GM13976 (cell line): ENCODE results near the gene ARMC9.

Source experiments
- DNase-seq: peaks from one replicate; pipeline ENCODE4 v3.0.0; 2012; ENCODE audit warnings: low spot score
- in situ Hi-C: fragments of 300-500 bp; cut with MboI; formaldehyde crosslinking; loops from one replicate; pipeline ENCODE4 v1.12.0; 2022; ENCODE audit warnings: low sequenced_read_pairs, mixed read lengths, inconsistent platforms; ENCODE audit not compliant: unreplicated experiment
- TF ChIP-seq, protein P1 (sequence below): IDR thresholded peaks from 2 replicates; pipeline ENCODE4 v1.5.1; 2012; ENCODE audit warnings: borderline replicate concordance, mild to moderate bottlenecking; ENCODE audit not compliant: insufficient read depth; ENCODE audit errors: extremely low read depth, missing control alignments, control extremely low read depth

ARMC9 gene

DNA sequence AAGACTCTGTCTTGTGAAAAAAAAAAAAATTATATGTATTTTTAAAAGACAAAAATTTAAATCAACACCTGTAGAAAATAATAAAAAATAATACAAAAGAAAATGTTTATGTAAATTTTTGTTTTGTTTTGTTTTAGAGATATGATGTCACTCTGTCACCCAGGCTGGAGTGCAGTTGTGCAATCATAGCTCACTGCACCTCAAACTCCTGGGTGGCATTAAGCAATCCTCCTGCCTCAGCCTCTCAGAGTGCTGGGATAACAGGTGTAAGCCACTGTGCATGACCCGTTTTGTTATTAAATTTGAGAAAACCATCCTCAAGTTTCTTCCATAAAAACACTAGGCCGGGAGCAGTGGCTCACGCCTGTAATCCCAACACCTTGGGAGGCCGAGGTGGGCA, 140.9 kb downstream of the ARMC9 start:
- no peak for DNase-seq
- TF ChIP-seq, protein P1, sequence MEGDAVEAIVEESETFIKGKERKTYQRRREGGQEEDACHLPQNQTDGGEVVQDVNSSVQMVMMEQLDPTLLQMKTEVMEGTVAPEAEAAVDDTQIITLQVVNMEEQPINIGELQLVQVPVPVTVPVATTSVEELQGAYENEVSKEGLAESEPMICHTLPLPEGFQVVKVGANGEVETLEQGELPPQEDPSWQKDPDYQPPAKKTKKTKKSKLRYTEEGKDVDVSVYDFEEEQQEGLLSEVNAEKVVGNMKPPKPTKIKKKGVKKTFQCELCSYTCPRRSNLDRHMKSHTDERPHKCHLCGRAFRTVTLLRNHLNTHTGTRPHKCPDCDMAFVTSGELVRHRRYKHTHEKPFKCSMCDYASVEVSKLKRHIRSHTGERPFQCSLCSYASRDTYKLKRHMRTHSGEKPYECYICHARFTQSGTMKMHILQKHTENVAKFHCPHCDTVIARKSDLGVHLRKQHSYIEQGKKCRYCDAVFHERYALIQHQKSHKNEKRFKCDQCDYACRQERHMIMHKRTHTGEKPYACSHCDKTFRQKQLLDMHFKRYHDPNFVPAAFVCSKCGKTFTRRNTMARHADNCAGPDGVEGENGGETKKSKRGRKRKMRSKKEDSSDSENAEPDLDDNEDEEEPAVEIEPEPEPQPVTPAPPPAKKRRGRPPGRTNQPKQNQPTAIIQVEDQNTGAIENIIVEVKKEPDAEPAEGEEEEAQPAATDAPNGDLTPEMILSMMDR: no peak
- in situ Hi-C loops: no loop called here

DNA sequence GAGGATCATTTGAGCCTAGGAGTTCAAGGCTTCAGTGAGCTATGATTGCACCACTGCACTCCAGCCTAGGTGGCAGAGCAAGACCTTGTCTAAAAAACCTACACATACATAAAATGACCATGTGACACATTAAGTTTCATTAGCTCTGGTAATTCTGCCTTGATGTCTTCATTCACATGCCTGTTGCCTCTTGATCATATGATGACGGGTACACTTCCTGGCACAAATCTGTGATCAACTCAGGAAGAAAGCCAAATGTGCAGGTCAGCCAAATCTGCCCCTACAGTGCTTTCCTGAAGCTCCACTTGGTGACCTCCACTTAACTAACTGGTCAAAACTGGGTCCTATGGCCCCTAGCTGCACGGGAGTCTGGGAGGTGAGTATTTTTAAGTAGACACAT, 142.7 kb downstream of the ARMC9 start:
- in situ Hi-C loops: no loop called here
- TF ChIP-seq, protein P1: no peak
- DNase-seq: no peak

DNA sequence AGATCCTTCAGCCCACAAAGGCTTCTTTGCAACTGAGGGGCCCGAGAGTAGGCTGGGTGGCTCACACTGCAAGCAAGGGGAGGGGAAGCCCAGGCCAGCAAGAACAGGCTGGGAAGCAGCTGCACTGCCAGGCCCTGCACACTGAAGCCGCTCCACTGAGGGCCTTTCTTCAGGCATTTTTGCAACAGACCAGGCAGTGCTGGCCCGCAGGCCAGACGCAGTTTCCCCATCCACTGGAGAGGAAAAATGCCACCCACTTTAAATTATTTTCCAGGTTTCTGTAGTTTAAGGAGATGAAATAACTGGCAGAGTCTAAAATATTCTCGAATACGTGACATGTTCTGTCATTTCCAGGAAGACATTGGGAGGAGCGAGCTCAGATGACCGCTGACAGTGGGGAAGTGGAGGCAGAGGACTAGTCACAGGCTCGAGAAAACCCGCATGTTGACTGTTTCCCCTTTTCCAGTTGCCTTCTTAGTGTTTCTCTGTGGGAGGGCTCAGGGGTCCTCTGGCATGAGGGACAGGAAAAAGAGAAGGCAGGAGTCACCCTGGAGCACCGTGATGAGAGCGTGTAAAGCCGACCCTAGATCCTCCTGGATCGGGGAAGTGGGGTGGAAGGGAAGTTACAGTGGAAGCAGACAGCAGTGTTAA, 143.8 kb downstream of the ARMC9 start:
- TF ChIP-seq, protein P1: no peak
- in situ Hi-C loops: no loop called here
- no peak for DNase-seq

DNA sequence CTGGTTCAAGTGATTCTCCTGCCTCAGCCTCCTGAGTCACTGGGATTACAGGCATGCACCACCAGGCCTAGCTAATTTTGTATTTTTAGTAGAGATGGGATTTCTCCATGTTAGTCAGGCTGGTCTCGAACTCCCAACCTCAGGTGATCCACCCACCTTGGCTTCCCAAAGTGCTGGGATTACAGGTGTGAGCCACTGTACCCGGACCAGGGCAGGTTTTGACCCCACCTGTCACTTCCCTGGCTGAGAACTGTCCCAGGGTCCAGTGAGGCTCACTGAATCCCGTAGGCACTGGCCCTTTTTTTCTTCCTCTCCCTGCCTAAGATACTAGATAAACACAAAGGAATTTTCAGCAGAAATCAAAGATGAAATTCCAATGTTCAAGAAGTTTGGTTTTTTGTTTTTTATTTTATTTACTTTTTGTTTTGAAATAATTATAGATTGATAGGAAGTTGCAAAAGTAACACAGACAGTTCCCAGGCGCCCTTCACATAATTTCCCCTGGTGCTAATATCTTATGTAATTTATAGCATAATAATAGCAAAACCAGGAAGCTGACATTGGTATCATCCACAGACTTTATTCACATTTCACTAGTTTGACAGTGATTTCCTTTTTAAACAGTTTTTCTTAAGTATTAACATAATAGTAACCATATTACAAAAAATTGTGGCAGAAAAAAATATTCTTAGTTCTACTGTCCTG, 144.7 kb downstream of the ARMC9 start:
- in situ Hi-C loops: no loop called here
- TF ChIP-seq, protein P1: no peak
- DNase-seq: no peak

DNA sequence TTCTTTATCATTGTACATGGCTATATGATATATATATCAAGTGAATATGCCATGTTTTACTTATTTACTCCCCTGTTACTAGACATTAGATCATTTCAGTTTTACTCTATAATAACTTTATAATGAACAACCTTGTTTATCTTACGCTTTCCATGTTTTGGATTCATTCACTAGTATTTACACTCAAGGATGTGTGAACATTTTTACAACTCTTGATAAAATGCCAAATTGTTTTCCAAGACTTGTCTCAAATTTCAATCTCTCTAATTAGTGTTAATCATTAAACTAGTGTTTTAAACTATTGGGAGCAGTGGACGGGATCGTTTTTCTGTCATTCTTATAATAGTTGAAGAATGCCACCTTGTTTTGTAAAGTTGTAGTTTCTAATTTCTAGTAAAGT, 145.6 kb downstream of the ARMC9 start:
- DNase-seq: no peak
- TF ChIP-seq, protein P1: no peak
- in situ Hi-C loops: no loop called here

DNA sequence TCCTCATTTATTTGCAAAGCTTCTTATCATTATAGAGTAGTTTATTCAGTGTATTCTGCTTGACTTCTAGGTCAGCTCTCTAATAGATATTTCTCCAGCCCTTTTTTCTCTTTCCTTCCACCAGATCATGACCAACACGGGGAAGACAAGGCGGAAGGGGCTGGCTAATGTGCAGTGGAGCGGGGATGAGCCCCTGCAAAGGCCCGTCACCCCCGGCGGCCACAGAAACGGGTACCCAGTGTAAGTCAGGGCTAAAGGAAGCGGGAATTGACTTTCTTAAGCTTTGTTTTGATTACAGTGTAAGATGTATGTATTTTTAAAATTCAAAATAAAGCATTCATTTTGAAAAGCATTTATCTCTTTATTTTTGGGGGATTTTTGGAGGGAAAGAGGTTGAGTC, 146.4 kb downstream of the ARMC9 start:
- DNase-seq: no peak
- in situ Hi-C loops: no loop called here
- TF ChIP-seq, protein P1: no peak

DNA sequence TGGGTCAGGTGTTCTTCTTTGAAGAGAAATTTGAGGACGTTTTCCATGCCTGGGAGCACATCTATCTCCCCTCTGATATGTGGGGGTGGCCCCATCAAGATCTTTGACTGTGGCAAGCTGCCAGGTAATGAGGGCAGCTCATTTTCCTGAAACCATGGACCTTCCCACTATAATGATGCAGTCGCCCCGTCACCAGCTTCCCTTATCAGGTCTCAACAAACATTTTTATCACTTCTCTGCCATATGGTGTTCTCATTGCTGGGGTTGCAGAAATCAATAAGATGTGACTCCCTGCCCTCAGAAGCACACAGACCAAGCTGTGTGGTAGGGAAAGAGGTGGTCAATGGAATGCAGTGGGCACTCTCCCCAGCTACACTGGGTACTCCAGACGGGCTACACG, 148.7 kb downstream of the ARMC9 start:
- no peak for DNase-seq
- TF ChIP-seq, protein P1: no peak
- in situ Hi-C loops: no loop called here
